ENCODE data around the gene ARSG.
A peak's percentile ranks its signal among the peaks of the same experiment; 100 is the strongest.

ARSG gene

GRCh38 chr17:68463211-68464019 is 172.1 kb downstream of the ARSG start (continued):
- TF ChIP-seq, protein P1, sequence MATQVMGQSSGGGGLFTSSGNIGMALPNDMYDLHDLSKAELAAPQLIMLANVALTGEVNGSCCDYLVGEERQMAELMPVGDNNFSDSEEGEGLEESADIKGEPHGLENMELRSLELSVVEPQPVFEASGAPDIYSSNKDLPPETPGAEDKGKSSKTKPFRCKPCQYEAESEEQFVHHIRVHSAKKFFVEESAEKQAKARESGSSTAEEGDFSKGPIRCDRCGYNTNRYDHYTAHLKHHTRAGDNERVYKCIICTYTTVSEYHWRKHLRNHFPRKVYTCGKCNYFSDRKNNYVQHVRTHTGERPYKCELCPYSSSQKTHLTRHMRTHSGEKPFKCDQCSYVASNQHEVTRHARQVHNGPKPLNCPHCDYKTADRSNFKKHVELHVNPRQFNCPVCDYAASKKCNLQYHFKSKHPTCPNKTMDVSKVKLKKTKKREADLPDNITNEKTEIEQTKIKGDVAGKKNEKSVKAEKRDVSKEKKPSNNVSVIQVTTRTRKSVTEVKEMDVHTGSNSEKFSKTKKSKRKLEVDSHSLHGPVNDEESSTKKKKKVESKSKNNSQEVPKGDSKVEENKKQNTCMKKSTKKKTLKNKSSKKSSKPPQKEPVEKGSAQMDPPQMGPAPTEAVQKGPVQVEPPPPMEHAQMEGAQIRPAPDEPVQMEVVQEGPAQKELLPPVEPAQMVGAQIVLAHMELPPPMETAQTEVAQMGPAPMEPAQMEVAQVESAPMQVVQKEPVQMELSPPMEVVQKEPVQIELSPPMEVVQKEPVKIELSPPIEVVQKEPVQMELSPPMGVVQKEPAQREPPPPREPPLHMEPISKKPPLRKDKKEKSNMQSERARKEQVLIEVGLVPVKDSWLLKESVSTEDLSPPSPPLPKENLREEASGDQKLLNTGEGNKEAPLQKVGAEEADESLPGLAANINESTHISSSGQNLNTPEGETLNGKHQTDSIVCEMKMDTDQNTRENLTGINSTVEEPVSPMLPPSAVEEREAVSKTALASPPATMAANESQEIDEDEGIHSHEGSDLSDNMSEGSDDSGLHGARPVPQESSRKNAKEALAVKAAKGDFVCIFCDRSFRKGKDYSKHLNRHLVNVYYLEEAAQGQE (tag by site-specific recombination; IDR thresholded peaks at IDR 0.05): 0 out of 2 replicates have a peak, but pooled peaks have one; percentile 19
- TF ChIP-seq ZNF433 (tag by site-specific recombination; IDR thresholded peaks at IDR 0.05; ENCODE audit: low read depth) (no peak), ZNF580 (tag by site-specific recombination; IDR thresholded peaks at IDR 0.05) (no peak), PRDM1 (tag by site-specific recombination; IDR thresholded peaks at IDR 0.05) (no peak)

DNA sequence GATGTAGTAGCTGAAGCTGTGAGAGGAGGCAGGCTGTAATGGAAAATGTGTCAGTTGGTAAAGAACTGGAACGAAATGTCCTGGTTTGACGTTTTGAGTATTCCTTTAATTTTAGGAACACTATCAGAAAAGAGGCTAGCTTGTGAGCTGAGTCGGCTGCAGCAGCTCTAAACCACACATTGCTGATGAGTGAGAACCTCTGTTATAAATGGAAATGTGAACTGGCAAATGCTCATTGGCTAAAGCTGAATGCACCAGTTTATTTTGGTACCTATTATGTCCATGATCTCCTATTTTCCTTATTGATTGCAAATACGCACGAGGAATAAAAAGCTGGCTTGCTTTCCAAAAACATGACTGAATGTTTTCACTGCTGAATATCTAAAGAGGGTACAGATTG is 177.0 kb downstream of the ARSG start:
- TF ChIP-seq ZBTB49 (tag by site-specific recombination; IDR thresholded peaks at IDR 0.05; ENCODE audit: low read depth) (no peak), MEIS1 (CRISPR knock-in tag; IDR thresholded peaks at IDR 0.05; ENCODE audit: borderline replicate concordance) (no peak), ZNF423 (tag by site-specific recombination; IDR thresholded peaks at IDR 0.05) (no peak), GLIS1 (tag by site-specific recombination; IDR thresholded peaks at IDR 0.05) (no peak), ZNF623 (tag by site-specific recombination; IDR thresholded peaks at IDR 0.05) (no peak), ZNF146 (tag by site-specific recombination; IDR thresholded peaks at IDR 0.05) (no peak), PRDM4 (tag by site-specific recombination; IDR thresholded peaks at IDR 0.05) (no peak), ZNF350 (tag by site-specific recombination; IDR thresholded peaks at IDR 0.05) (no peak), ZFP3 (tag by site-specific recombination; IDR thresholded peaks at IDR 0.05; ENCODE audit: low read depth) (no peak), ZNF837 (tag by site-specific recombination; IDR thresholded peaks at IDR 0.05) (no peak), ZNF394 (tag by site-specific recombination; IDR thresholded peaks at IDR 0.05; ENCODE audit: borderline replicate concordance) (no peak), ZNF341 (tag by site-specific recombination; IDR thresholded peaks at IDR 0.05; ENCODE audit: low read depth) (no peak), YY1 (tag by site-specific recombination; IDR thresholded peaks at IDR 0.05) (no peak), ZNF112 (tag by site-specific recombination; IDR thresholded peaks at IDR 0.05) (no peak), ZNF843 (tag by site-specific recombination; IDR thresholded peaks at IDR 0.05) (no peak), FEZF1 (tag by site-specific recombination; IDR thresholded peaks at IDR 0.05) (no peak)

More for the DNA sequence above, 177.0 kb downstream of the ARSG start:
- Histone ChIP-seq H3K27ac (ENCODE audit: extremely low read depth, low read depth, low read length) (no peak overlapping the region), H3K36me3 (ENCODE audit: control insufficient read depth in 2 of 2, insufficient read depth in 1 of 2, low read length in 2 of 2) (no peaks in the 10 kb centered on the region), H3K4me3 (ENCODE audit: low read depth, low read length) (no peak overlapping the region), H3K9me3 (ENCODE audit: control insufficient read depth, insufficient read depth, low read depth, low read length) (no peaks in the 10 kb centered on the region), H3K4me1 (ENCODE audit: control insufficient read depth, insufficient read depth, low read length) (no peaks in the 10 kb centered on the region)
- POLR2A ChIA-PET: interaction anchor here (0.5 to 1.3 kb wide), 2 partner anchors 10 to 18 kb away, joined by 4 to 5 read pairs; no protein-coding TSS in a partner anchor
- CTCF ChIA-PET: interaction anchor here (0.7 to 4.2 kb wide), 8 partner anchors 8 to 304 kb away, joined by 3 to 32 read pairs (median 8); partner anchors contain the start of gene WIPI1
